ENCODE measurements around the gene CDH4.

DNA sequence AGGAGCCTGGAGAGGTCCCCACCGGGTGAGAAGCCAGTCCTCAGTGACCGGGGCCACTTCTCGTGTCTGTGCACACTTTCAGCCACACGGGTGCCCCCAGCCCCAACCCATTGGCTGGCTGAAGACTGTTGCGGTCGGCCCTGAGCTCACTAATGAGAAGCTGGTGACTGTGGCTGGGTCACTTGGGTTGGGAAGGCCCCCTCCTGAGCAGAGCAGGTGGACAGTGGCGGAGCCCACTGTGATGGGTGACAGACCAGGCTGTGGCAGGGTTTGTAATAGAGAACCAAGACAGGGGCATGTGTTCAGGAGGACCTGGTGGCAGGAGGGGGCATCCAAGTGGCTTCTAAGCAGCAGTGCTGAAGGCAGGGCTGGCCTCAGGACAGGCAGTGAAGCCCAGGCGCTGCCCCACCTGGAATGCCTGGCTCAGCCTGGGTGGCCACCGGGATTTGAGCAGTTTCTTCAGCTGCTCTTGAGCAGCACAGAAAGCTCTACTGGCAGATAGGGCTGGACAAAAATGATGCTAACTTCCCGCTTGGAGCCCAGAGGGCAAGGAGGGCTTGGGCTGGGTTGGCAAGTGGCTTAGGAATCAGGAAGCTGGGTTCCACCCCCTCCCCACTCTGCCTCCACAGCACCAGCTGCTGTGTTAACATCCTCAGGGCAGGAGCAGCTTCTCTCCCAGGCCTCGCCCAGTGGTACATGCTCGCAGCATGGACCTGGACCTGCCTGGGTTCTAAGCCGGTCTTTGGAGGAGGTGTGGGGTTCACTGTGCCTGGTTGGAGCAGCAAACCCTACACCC, 256.4 kb downstream of the CDH4 start:
- TF ChIP-seq, protein P1, sequence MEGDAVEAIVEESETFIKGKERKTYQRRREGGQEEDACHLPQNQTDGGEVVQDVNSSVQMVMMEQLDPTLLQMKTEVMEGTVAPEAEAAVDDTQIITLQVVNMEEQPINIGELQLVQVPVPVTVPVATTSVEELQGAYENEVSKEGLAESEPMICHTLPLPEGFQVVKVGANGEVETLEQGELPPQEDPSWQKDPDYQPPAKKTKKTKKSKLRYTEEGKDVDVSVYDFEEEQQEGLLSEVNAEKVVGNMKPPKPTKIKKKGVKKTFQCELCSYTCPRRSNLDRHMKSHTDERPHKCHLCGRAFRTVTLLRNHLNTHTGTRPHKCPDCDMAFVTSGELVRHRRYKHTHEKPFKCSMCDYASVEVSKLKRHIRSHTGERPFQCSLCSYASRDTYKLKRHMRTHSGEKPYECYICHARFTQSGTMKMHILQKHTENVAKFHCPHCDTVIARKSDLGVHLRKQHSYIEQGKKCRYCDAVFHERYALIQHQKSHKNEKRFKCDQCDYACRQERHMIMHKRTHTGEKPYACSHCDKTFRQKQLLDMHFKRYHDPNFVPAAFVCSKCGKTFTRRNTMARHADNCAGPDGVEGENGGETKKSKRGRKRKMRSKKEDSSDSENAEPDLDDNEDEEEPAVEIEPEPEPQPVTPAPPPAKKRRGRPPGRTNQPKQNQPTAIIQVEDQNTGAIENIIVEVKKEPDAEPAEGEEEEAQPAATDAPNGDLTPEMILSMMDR (tag by site-specific recombination; IDR thresholded peaks at IDR 0.05) = no peak
- TF ChIP-seq, protein P2, sequence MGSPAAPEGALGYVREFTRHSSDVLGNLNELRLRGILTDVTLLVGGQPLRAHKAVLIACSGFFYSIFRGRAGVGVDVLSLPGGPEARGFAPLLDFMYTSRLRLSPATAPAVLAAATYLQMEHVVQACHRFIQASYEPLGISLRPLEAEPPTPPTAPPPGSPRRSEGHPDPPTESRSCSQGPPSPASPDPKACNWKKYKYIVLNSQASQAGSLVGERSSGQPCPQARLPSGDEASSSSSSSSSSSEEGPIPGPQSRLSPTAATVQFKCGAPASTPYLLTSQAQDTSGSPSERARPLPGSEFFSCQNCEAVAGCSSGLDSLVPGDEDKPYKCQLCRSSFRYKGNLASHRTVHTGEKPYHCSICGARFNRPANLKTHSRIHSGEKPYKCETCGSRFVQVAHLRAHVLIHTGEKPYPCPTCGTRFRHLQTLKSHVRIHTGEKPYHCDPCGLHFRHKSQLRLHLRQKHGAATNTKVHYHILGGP (tag by site-specific recombination; IDR thresholded peaks at IDR 0.05) = no peak
- TF ChIP-seq YY1 (tag by site-specific recombination; IDR thresholded peaks at IDR 0.05) = no peak
- TF ChIP-seq ZBTB21 (tag by site-specific recombination; IDR thresholded peaks at IDR 0.05) = no peak
- TF ChIP-seq ZNF155 (tag by site-specific recombination; IDR thresholded peaks at IDR 0.05) = no peak
- TF ChIP-seq ZBTB6 (tag by site-specific recombination; IDR thresholded peaks at IDR 0.05) = no peak
- no peak for TF ChIP-seq TSHZ1 (tag by site-specific recombination; IDR thresholded peaks at IDR 0.05; ENCODE audit: borderline replicate concordance)
- TF ChIP-seq, protein P3, sequence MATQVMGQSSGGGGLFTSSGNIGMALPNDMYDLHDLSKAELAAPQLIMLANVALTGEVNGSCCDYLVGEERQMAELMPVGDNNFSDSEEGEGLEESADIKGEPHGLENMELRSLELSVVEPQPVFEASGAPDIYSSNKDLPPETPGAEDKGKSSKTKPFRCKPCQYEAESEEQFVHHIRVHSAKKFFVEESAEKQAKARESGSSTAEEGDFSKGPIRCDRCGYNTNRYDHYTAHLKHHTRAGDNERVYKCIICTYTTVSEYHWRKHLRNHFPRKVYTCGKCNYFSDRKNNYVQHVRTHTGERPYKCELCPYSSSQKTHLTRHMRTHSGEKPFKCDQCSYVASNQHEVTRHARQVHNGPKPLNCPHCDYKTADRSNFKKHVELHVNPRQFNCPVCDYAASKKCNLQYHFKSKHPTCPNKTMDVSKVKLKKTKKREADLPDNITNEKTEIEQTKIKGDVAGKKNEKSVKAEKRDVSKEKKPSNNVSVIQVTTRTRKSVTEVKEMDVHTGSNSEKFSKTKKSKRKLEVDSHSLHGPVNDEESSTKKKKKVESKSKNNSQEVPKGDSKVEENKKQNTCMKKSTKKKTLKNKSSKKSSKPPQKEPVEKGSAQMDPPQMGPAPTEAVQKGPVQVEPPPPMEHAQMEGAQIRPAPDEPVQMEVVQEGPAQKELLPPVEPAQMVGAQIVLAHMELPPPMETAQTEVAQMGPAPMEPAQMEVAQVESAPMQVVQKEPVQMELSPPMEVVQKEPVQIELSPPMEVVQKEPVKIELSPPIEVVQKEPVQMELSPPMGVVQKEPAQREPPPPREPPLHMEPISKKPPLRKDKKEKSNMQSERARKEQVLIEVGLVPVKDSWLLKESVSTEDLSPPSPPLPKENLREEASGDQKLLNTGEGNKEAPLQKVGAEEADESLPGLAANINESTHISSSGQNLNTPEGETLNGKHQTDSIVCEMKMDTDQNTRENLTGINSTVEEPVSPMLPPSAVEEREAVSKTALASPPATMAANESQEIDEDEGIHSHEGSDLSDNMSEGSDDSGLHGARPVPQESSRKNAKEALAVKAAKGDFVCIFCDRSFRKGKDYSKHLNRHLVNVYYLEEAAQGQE (tag by site-specific recombination; IDR thresholded peaks at IDR 0.05) = no peak
- TF ChIP-seq ZNF146 (tag by site-specific recombination; IDR thresholded peaks at IDR 0.05) = no peak
- no peak for TF ChIP-seq ZSCAN5A (tag by site-specific recombination; IDR thresholded peaks at IDR 0.05)
- TF ChIP-seq ZNF138 (tag by site-specific recombination; IDR thresholded peaks at IDR 0.05; ENCODE audit: borderline replicate concordance) = no peak
- no peak for TF ChIP-seq ZBTB11 (tag by site-specific recombination; conservative IDR thresholded peaks at IDR 0.05; ENCODE audit: low read depth)
- TF ChIP-seq ZNF248 (tag by site-specific recombination; IDR thresholded peaks at IDR 0.05) = no peak
